Measurements from ENCODE around the gene FGG.

The FGG gene

DNA sequence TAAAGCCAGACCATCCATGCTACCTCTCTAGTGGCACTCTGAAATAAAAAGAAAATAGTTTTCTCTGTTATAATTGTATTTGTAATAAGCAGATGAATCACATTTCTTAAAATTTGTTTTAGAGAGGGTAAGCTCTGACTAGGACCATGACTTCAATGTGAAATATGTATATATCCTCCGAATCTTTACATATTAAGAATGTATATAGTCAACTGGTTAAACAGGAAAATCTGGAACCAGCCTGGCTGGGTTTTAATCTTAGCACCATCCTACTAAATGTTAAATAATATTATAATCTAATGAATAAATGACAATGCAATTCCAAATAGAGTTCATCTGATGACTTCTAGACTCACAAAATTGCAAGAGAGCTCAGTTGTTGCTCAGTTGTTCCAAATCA, 48.1 kb downstream of the FGG start:
- no peak for DNase-seq
- in situ Hi-C loops (cut with HindIII; ENCODE audit: low pct_ligation_motif_present, low pct_unique_long_range_greater_than_20kb, low sequenced_read_pairs): no loop called here

DNA sequence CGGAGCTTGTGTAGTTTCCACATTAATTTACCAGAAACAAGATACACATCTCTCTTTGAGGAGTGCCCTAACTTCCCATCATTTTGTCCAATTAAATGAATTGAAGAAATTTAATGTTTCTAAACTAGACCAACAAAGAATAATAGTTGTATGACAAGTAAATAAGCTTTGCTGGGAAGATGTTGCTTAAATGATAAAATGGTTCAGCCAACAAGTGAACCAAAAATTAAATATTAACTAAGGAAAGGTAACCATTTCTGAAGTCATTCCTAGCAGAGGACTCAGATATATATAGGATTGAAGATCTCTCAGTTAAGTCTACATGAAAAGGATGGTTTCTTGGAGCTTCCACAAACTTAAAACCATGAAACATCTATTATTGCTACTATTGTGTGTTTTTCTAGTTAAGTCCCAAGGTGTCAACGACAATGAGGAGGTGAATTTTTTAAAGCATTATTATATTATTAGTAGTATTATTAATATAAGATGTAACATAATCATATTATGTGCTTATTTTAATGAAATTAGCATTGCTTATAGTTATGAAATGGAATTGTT, 49.7 kb downstream of the FGG start, which contains the start of gene FGB:
TSS of gene FGB (plus strand) at position 315 of the 558 bp plus-strand sequence. CDS start at position 323, 8 bp downstream.
- in situ Hi-C loops (cut with HindIII; ENCODE audit: low pct_ligation_motif_present, low pct_unique_long_range_greater_than_20kb, low sequenced_read_pairs): no loop called here

DNA sequence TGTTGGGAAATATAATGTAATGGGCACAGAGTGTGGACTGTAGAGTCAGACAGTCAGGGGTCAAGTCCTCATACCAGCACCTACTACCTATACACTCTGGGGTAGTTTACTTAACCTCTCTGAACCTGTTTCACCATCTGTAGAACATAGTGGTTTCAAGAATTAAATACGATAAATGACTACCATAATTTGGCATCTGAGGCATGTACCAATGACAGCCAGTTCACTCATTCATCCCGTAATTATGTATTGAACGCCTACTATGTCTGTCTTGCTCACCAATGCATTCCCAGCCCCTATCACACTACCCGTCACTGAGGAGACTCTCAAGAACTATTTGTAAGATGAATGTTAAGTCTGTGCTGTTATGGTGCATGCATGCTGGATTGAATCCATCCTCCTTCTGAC, 51.6 kb downstream of the FGG start:
- in situ Hi-C loops (cut with HindIII; ENCODE audit: low pct_ligation_motif_present, low pct_unique_long_range_greater_than_20kb, low sequenced_read_pairs): no loop called here
- peak; percentile 28 for DNase-seq

More for the DNA sequence above, 49.7 kb downstream of the FGG start, which contains the start of gene FGB:
- DNase-seq: no peak

DNA sequence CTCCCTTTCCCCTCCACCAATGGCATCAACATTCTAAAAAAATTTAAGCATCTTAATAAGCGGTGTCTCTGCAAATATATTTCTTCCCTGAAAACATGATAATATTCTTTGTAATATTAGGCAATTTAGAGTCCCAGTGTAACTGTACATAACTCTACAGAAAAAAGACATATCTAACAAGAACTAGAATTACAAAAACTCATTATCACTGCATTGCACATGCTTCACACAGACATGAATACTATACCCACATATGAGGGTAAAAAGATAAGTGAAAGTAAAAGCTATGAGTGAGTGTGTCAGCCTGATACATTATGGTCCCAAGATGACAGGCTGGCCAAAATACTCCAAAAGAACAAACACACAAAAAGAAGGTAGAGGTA, 52.0 kb downstream of the FGG start:
- DNase-seq: no peak
- in situ Hi-C loops (cut with HindIII; ENCODE audit: low pct_ligation_motif_present, low pct_unique_long_range_greater_than_20kb, low sequenced_read_pairs): no loop called here

DNA sequence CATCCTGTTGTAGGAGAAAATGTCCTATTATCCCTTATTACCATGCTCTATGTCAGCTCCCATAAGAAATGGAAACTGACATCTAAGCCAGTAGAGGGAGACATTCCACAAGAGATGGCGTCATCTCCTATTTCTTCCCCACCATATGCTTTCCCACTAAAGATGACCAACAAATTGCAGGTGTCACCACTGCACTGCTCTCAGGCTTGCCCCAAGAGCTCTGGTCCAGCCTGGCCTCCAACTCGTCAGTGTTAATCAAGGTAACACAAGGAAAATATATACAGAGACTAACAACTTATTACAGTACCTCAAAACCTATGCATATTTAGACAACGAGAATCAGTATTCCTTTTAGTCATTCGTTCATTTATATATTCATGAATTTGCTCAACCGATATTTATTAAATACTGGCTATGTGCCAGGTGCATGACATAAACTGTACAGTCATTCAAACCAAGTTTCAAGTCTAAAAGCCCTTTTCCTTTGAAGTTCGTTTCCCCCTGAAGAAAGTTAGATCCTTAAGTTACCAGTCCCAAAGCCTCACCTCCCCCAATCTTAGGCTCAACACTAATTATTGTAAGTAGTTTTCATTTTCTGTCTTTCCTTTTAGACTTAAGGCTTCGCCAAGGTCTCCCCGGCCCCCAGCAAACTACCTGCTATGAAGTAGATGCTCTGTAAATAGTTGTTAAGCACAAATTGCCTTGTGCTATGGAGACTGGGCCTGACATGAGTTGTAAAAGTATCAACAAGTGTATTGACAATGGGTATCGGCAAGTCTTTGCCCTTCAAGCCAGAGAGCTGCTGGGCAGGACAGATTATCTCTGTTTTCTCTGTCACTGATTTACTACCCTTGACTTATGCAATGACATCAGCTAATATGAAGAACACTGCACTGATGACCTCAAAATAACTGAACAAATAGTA, 52.7 kb downstream of the FGG start:
- peak; percentile 55 for DNase-seq
- in situ Hi-C loops (cut with HindIII; ENCODE audit: low pct_ligation_motif_present, low pct_unique_long_range_greater_than_20kb, low sequenced_read_pairs): no loop called here

DNA sequence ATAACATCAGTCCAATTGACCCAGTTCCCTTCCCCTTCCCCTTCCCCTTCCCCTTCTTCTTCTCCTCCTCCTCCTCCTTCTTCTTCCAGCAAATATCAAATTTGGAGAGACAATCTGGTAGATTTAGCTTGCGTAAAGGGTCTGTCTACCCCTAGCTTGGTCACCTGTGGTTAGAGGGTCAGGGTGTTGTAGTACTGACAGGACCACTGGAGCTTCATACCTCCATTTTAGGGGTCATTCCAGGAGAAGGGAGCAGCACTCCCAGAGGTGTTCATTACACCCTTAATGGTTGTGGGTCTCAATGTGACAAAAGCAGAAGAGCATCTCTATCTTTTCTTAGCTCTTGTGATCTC, 53.3 kb downstream of the FGG start:
- in situ Hi-C loops (cut with HindIII; ENCODE audit: low pct_ligation_motif_present, low pct_unique_long_range_greater_than_20kb, low sequenced_read_pairs): no loop called here
- DNase-seq: no peak

Data from ACHN (cell line).